Right forelimb (tissue), 1 donor: ENCODE data around the gene CAPN11.
"Not testable (repeated sequence)": the region's sequence is repeated elsewhere in the genome, so short reads cannot be mapped to it uniquely, and the experiment has no call there.

Experiments used
- DNase-seq: peaks from one replicate; pipeline ENCODE4 v3.0.0-alpha.2; 2018

The CAPN11 gene

DNA sequence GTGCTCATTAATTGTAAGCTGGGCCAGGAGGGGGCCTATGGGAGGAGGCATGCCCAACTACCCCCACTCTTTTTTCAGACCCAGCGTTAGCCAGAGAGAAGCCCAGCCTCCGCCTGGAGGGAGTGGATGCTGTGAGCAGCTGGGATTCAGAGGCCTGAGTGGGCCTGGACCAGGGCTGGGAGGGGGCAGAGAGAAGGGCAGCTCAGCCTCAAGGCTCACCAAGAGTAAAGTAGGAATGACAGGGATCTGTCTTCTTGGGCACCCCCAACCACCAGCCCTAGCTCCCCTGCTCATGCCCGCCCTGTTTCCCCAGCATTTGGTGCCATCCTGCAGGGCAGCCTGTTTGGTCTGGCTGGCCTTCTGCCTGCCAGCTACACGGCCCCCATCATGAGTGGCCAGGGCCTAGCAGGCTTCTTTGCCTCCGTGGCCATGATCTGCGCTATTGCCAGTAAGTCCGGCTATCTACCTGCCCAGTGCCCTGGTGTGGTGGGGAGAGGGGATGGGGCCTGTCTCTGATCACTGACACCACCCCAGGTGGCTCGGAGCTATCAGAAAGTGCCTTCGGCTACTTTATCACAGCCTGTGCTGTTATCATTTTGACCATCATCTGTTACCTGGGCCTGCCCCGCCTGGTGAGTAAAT lies 71.5 kb downstream of the CAPN11 start:
- no peak for DNase-seq

DNA sequence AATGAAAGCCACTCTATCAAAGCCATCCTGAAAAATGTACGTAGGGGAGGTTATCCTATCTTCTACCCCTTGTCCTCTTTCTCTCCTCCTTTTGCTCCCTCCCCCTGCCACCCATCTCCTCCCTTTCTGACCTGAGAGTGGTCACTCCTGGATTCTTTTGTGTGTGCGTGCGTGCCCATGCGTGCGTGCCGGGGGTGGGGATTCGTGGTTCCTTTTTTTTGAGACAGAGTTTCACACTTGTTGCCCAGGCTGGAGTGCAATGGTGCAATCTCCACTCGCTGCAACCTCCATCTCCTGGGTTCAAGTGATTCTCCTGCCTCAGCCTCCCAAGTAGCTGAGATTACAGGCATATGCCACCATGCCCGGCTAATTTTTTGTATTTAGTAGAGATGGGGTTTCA lies 72.8 kb downstream of the CAPN11 start:
- not testable (repeated sequence) for DNase-seq

DNA sequence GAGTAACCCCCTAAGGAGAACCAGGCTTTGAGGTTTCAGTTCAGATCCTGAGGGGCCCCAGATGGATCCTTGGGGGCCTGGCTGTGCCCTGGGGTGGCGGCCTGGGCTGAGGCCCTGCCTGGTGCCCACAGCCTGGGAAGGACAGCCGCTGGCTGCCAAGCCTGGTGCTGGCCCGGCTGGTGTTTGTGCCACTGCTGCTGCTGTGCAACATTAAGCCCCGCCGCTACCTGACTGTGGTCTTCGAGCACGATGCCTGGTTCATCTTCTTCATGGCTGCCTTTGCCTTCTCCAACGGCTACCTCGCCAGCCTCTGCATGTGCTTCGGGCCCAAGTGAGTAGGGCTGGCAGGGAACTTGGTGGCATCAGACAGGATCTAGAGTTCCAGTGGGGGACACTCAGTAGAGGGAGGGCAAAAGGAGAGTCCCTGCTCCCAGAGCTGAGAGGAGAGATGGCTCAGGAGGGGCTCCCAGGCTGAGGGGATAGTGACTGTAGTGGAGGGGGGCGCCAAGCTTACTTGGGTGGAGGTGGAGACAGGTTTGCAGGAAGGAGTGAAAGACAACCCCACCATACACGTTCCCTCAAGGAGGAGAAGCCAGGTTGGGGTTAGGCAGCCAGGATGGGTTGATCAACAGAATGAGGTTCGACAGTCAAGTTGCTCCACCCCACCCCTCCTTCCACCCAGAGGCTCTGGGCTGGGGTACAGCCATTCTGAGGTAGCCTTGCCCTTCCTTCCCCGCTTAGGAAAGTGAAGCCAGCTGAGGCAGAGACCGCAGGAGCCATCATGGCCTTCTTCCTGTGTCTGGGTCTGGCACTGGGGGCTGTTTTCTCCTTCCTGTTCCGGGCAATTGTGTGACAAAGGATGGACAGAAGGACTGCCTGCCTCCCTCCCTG lies 74.3 kb downstream of the CAPN11 start:
- no peak for DNase-seq

DNA sequence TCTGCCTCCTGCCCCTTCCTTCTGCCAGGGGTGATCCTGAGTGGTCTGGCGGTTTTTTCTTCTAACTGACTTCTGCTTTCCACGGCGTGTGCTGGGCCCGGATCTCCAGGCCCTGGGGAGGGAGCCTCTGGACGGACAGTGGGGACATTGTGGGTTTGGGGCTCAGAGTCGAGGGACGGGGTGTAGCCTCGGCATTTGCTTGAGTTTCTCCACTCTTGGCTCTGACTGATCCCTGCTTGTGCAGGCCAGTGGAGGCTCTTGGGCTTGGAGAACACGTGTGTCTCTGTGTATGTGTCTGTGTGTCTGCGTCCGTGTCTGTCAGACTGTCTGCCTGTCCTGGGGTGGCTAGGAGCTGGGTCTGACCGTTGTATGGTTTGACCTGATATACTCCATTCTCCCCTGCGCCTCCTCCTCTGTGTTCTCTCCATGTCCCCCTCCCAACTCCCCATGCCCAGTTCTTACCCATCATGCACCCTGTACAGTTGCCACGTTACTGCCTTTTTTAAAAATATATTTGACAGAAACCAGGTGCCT lies 75.0 kb downstream of the CAPN11 start:
- no peak for DNase-seq
